HAP-1 (cell line): Measurements from ENCODE around the gene MASP2.
"Not testable (repeated sequence)": the region's sequence is repeated elsewhere in the genome, so short reads cannot be mapped to it uniquely, and the experiment has no call there.

Experiments used
- DNase-seq, 2 experiments: peaks; one replicate each; pipeline ENCODE4 v3.0.0-alpha.2; 2016 to 2020; ENCODE audit warnings: low spot score in 2 of 2
- H3K27me3 ChIP-seq: fragments of 250-450 bp; sonication (Bioruptor Pico); 2 replicates; pipeline ENCODE4 v1.5.1; 2020; ENCODE audit warnings: low read depth, mild to moderate bottlenecking, moderate library complexity
- H3K36me3 ChIP-seq: fragments of 250-450 bp; sonication (Bioruptor Pico); replicated peaks from 2 replicates; pipeline ENCODE4 v1.5.1; 2020; ENCODE audit warnings: mild to moderate bottlenecking
- H3K4me1 ChIP-seq: fragments of 250-450 bp; sonication (Bioruptor Pico); 2 replicates; pipeline ENCODE4 v1.5.1; 2020; ENCODE audit warnings: mild to moderate bottlenecking
- H3K4me3 ChIP-seq: fragments of 250-450 bp; sonication (Bioruptor Pico); 2 replicates; pipeline ENCODE4 v1.5.1; 2020; ENCODE audit warnings: mild to moderate bottlenecking, moderate library complexity
- H3K9me3 ChIP-seq: fragments of 250-450 bp; sonication (Bioruptor Pico); 2 replicates; pipeline ENCODE4 v1.5.1; 2020; ENCODE audit warnings: mild to moderate bottlenecking, moderate library complexity
- in situ Hi-C: fragments of 300-500 bp; cut with MboI; formaldehyde crosslinking; loops from 3 replicates; pipeline ENCODE4 v1.14.3; 2020; ENCODE audit warnings: low sequenced_read_pairs, inconsistent platforms, mixed read lengths

The MASP2 gene

GRCh38 chr1:11053758-11054137 is 6.7 kb upstream of the MASP2 start:
- Histone ChIP-seq H3K4me3 (no peak overlapping the region), H3K27me3 (no peaks in the 10 kb centered on the region), H3K9me3 (no peaks in the 10 kb centered on the region), H3K4me1 (peaks cover 23% of the 10 kb centered on the region), H3K36me3 (peaks cover 36% of the 10 kb centered on the region)
- in situ Hi-C loops = loop anchor here (10.0 kb wide), 1 partner anchor 581 kb away; no protein-coding TSS in a partner anchor
- DNase-seq = peak in 1 of 2 experiments; percentile 71

- H3K36me3 ChIP-seq = peaks cover 34% of the 10 kb centered on the region
- no peak overlapping the region for H3K4me3 ChIP-seq
- no peaks in the 10 kb centered on the region for H3K9me3 ChIP-seq
- no peaks in the 10 kb centered on the region for H3K27me3 ChIP-seq
- in situ Hi-C loops = loop anchor here (10.0 kb wide), 1 partner anchor 582 kb away; no protein-coding TSS in a partner anchor
- H3K4me1 ChIP-seq = peaks cover 22% of the 10 kb centered on the region
- DNase-seq = peak in 1 of 2 experiments; percentile 52
Measured at GRCh38 chr1:11052839-11053757, 6.1 kb upstream of the MASP2 start.

GRCh38 chr1:11051781-11052511 is 4.9 kb upstream of the MASP2 start:
- DNase-seq = peak; percentile 62 to 72
- Histone ChIP-seq H3K4me3 (no peak overlapping the region), H3K36me3 (peaks cover 26% of the 10 kb centered on the region), H3K27me3 (no peaks in the 10 kb centered on the region), H3K4me1 (peaks cover 19% of the 10 kb centered on the region), H3K9me3 (no peaks in the 10 kb centered on the region)
- in situ Hi-C loops = loop anchor here (10.0 kb wide), 1 partner anchor 583 kb away; no protein-coding TSS in a partner anchor

- Histone ChIP-seq H3K36me3 (peaks cover 18% of the 10 kb centered on the region), H3K4me1 (peaks cover 19% of the 10 kb centered on the region)
- not testable (repeated sequence) for H3K9me3 ChIP-seq, H3K4me3 ChIP-seq, DNase-seq, H3K27me3 ChIP-seq
- in situ Hi-C loops = loop anchor here (10.0 kb wide), 1 partner anchor 584 kb away; no protein-coding TSS in a partner anchor
Measured at GRCh38 chr1:11051121-11051520, 4.1 kb upstream of the MASP2 start.

- Histone ChIP-seq H3K4me1 (no peaks in the 10 kb centered on the region), H3K36me3 (no peaks in the 10 kb centered on the region), H3K4me3 (no peak overlapping the region), H3K9me3 (no peaks in the 10 kb centered on the region), H3K27me3 (no peaks in the 10 kb centered on the region)
- in situ Hi-C loops = no loop called here
- DNase-seq = no peak
Measured at GRCh38 chr1:11046270-11046566, 821 bp downstream of the MASP2 start.

- Histone ChIP-seq H3K27me3 (no peaks in the 10 kb centered on the region), H3K4me3 (no peak overlapping the region), H3K4me1 (no peaks in the 10 kb centered on the region), H3K9me3 (no peaks in the 10 kb centered on the region), H3K36me3 (no peaks in the 10 kb centered on the region)
- peak in 1 of 2 experiments; percentile 46 for DNase-seq
- in situ Hi-C loops = no loop called here
Measured at GRCh38 chr1:11045428-11046269, 1.4 kb downstream of the MASP2 start.

- H3K36me3 ChIP-seq = no peaks in the 10 kb centered on the region
- H3K4me1 ChIP-seq = no peaks in the 10 kb centered on the region
- no peaks in the 10 kb centered on the region for H3K9me3 ChIP-seq
- no peaks in the 10 kb centered on the region for H3K27me3 ChIP-seq
- H3K4me3 ChIP-seq = no peak overlapping the region
- in situ Hi-C loops = no loop called here
- DNase-seq = no peak
Measured at GRCh38 chr1:11044849-11045427, 2.1 kb downstream of the MASP2 start.

GRCh38 chr1:11044086-11044848 is 2.8 kb downstream of the MASP2 start:
- in situ Hi-C loops = no loop called here
- DNase-seq = no peak
- Histone ChIP-seq H3K4me1 (no peaks in the 10 kb centered on the region), H3K9me3 (no peaks in the 10 kb centered on the region), H3K27me3 (no peaks in the 10 kb centered on the region), H3K36me3 (no peaks in the 10 kb centered on the region), H3K4me3 (no peak overlapping the region)

GRCh38 chr1:11042995-11043874 is 3.8 kb downstream of the MASP2 start:
- Histone ChIP-seq H3K27me3 (no peaks in the 10 kb centered on the region), H3K9me3 (no peaks in the 10 kb centered on the region), H3K4me1 (no peaks in the 10 kb centered on the region), H3K4me3 (no peak overlapping the region), H3K36me3 (no peaks in the 10 kb centered on the region)
- no peak for DNase-seq
- in situ Hi-C loops = no loop called here

GRCh38 chr1:11042065-11042464 is 5.0 kb downstream of the MASP2 start:
- H3K4me3 ChIP-seq = no peak overlapping the region
- no peaks in the 10 kb centered on the region for H3K36me3 ChIP-seq
- no peaks in the 10 kb centered on the region for H3K4me1 ChIP-seq
- DNase-seq = no peak
- no peaks in the 10 kb centered on the region for H3K27me3 ChIP-seq
- in situ Hi-C loops = no loop called here
- no peaks in the 10 kb centered on the region for H3K9me3 ChIP-seq

GRCh38 chr1:11041048-11041447 is 6.0 kb downstream of the MASP2 start:
- Histone ChIP-seq H3K36me3 (no peaks in the 10 kb centered on the region), H3K27me3 (no peaks in the 10 kb centered on the region), H3K4me1 (no peaks in the 10 kb centered on the region), H3K9me3 (no peaks in the 10 kb centered on the region), H3K4me3 (no peak overlapping the region)
- DNase-seq = no peak
- in situ Hi-C loops = no loop called here

GRCh38 chr1:11040105-11040429 is 7.0 kb downstream of the MASP2 start:
- H3K27me3 ChIP-seq, H3K4me3 ChIP-seq, in situ Hi-C loops, DNase-seq, H3K4me1 ChIP-seq, H3K36me3 ChIP-seq, H3K9me3 ChIP-seq: not testable (repeated sequence)
